HepG2 (cell line): ENCODE data around the gene HARBI1. TPM values are rescaled to one million over a fixed set of nuclear protein-coding genes. Genes with fewer than 3 reads are reported as not detected.

Experiments used
- ATAC-seq: fragments of 200-7000 bp; cut with Tn5 transposase; 3 replicates; pipeline ENCODE4 v1.9.1; 2020; ENCODE audit warnings: mild to moderate bottlenecking, moderate library complexity
- BruUV-seq: library from RNA; stranded (reverse); fragments of 400-500 nt; replicated peaks from 2 replicates; lab custom pipeline; 2021; lab: Mats Ljungman, UMichigan
- CTCF ChIA-PET: fragments of 300-600 bp; formaldehyde crosslinking; extraction: SDS; loops from one replicate; lab custom pipeline; 2021; ENCODE audit warnings: low total read pairs, inconsistent platforms, low intra/inter-chr PET ratio; lab: Yijun Ruan, JAX
- POLR2A ChIA-PET: fragments of 350-600 bp; sonication (Branson Sonifier 250); formaldehyde crosslinking; loops from one replicate; lab custom pipeline; 2020; ENCODE audit warnings: antibody characterized with exemption, inconsistent platforms; lab: Yijun Ruan, JAX
- DNase-seq: peaks from one replicate; pipeline ENCODE4 v3.0.0-alpha.2; 2015; ENCODE audit warnings: low spot score
- FAIRE-seq: peaks from 3 replicates; lab custom pipeline; 2011; peaks lifted over from hg19 to GRCh38; lab: Jason Lieb, UNC
- H2AFZ ChIP-seq: one replicate; pipeline ENCODE4 v1.6.1; 2011; ENCODE audit warnings: low read length, inconsistent platforms
- H3K27ac ChIP-seq: fragments of 300-600 bp; 3 replicates; pipeline ENCODE4 v1.8.0; 2011; ENCODE audit warnings: mixed run types, mild to moderate bottlenecking, mixed read lengths, low read length, inconsistent platforms; ENCODE audit not compliant: insufficient read depth; ENCODE audit errors: extremely low read length
- H3K27me3 ChIP-seq, 2 experiments: fragments of 200-600 bp in 1 of 2; 2 replicates in 1 of 2; 3 replicates in 1 of 2; pipeline versions ENCODE4 v1.6.0 to v1.8.0; 2011; ENCODE audit warnings: low read length in 2 of 2, mild to moderate bottlenecking in 2 of 2, moderate library complexity in 2 of 2, inconsistent platforms in 1 of 2; ENCODE audit not compliant: insufficient read depth in 2 of 2, control insufficient read depth in 1 of 2
- H3K36me3 ChIP-seq, 2 experiments: fragments of 200-600 bp in 1 of 2; replicated peaks in 1 of 2; 2 replicates in 1 of 2; 3 replicates in 1 of 2; pipeline versions ENCODE4 v1.5.1 to v1.8.0; 2011; ENCODE audit warnings: low read length in 2 of 2, inconsistent platforms in 1 of 2; ENCODE audit not compliant: insufficient read depth in 2 of 2, control insufficient read depth in 1 of 2
- H3K4me1 ChIP-seq: 2 replicates; pipeline ENCODE4 v1.5.1; 2012; ENCODE audit warnings: low read length, inconsistent platforms; ENCODE audit not compliant: insufficient read depth
- H3K4me2 ChIP-seq: 2 replicates; pipeline ENCODE4 v1.6.0; 2011; ENCODE audit warnings: low read depth, low read length, inconsistent platforms
- H3K4me3 ChIP-seq, 3 experiments: fragments of 200-600 bp in 1 of 3; sonication (generic), shearing (Covaris generic) in 1 of 3; replicated peaks in 1 of 3; 2 replicates each; pipeline ENCODE4 v1.5.1; 2011 to 2016; ENCODE audit warnings: low read length in 3 of 3, inconsistent platforms in 2 of 3, low read depth in 2 of 3, mild to moderate bottlenecking in 2 of 3, control low read depth in 1 of 3, mixed read lengths in 1 of 3; ENCODE audit not compliant: insufficient read depth in 1 of 3
- H3K79me2 ChIP-seq: one replicate; pipeline ENCODE4 v1.6.1; 2011; ENCODE audit warnings: low read length, inconsistent platforms; ENCODE audit not compliant: insufficient read depth
- H3K9ac ChIP-seq: 2 replicates; pipeline ENCODE4 v1.6.0; 2011; ENCODE audit warnings: mild to moderate bottlenecking, low read depth, low read length, inconsistent platforms; ENCODE audit not compliant: insufficient read depth
- H3K9me3 ChIP-seq: 2 replicates; pipeline ENCODE4 v1.5.1; 2012; ENCODE audit warnings: mild to moderate bottlenecking, low read length
- H4K20me1 ChIP-seq: 2 replicates; pipeline ENCODE4 v1.6.0; 2011; ENCODE audit warnings: inconsistent platforms, mild to moderate bottlenecking, low read length, moderate library complexity; ENCODE audit not compliant: insufficient read depth
- MED8 ChIP-seq: sonication (generic); formaldehyde crosslinking; IDR thresholded peaks from 2 replicates; pipeline ENCODE4 v1.8.1; 2023; ENCODE audit warnings: mild to moderate bottlenecking, missing genetic modification reagents; ENCODE audit not compliant: insufficient replicate concordance
- TARDBP ChIP-seq: sonication (generic); formaldehyde crosslinking; IDR thresholded peaks from 2 replicates; pipeline ENCODE4 v1.8.0; 2022; ENCODE audit warnings: mild to moderate bottlenecking, missing genetic modification reagents
- ZC3H4 ChIP-seq: sonication (generic); formaldehyde crosslinking; IDR thresholded peaks from 2 replicates; pipeline ENCODE4 v1.4.0; 2020; ENCODE audit warnings: missing genetic modification reagents, borderline replicate concordance
- ZFP36 ChIP-seq: fragments of 150-350 bp; IDR thresholded peaks from 2 replicates; pipeline ENCODE4 v1.6.1; 2018; ENCODE audit warnings: borderline replicate concordance, low read length, low read depth; ENCODE audit not compliant: partially characterized antibody
- ZFP62 ChIP-seq: sonication (generic); formaldehyde crosslinking; IDR thresholded peaks from 2 replicates; pipeline ENCODE4 v1.4.0; 2020; ENCODE audit warnings: missing genetic modification reagents
- ZNF562 ChIP-seq: sonication (generic); formaldehyde crosslinking; IDR thresholded peaks from 2 replicates; pipeline ENCODE4 v1.8.0; 2022; ENCODE audit warnings: missing genetic modification reagents, borderline replicate concordance
- ZNF572 ChIP-seq: sonication (generic); formaldehyde crosslinking; IDR thresholded peaks from 2 replicates; pipeline ENCODE4 v1.5.1; 2020; ENCODE audit warnings: mild to moderate bottlenecking, missing genetic modification reagents
- ZNF724P ChIP-seq: sonication (generic); formaldehyde crosslinking; IDR thresholded peaks from 2 replicates; pipeline ENCODE4 v1.8.0; 2022; ENCODE audit warnings: missing genetic modification reagents, borderline replicate concordance
- WGBS: methylation state at CpG from one replicate; pipeline ENCODE4 v1.1.6; 2017; ENCODE audit warnings: low lambda C conversion rate; 5-methylcytosine and 5-hydroxymethylcytosine counted together
- in situ Hi-C: cut with HindIII; loops from 2 replicates; pipeline ENCODE4 v1.10.0; 2017; ENCODE audit warnings: low pct_unique_long_range_greater_than_20kb; ENCODE audit not compliant: extremely low pct_ligation_motif_present
- intact Hi-C: fragments of 100-400 bp; cut with micrococcal nuclease; formaldehyde crosslinking; loops from one replicate; pipeline ENCODE4 v1.10.0; 2022; ENCODE audit not compliant: unreplicated experiment
- polyA plus RNA-seq, 8 experiments: library from polyadenylated mRNA; depleted of rRNA in 3 of 8; stranded (reverse) in 7 of 8; unstranded in 1 of 8; fragments of >200 nt; fragmentation: Illumina TruSeq in 4 of 8; extraction: Trizol in 4 of 8; gene quantifications; 2 replicates each; pipeline versions ENCODE4 v1.2.1 to v1.2.3, GENCODE V29; 2011 to 2016; ENCODE audit warnings: low read depth in 4 of 8, missing spikeins in 1 of 8, mixed read lengths in 1 of 8; ENCODE audit not compliant: insufficient read depth in 1 of 8
- total RNA-seq, 5 experiments: library from RNA; depleted of rRNA; stranded (reverse); fragments of >200 nt; fragmentation: Illumina TruSeq; extraction: Trizol; gene quantifications; 2 replicates each; pipeline ENCODE4 v1.2.3, GENCODE V29; 2016; ENCODE audit warnings: low read depth in 1 of 5
- TF ChIP-seq, protein P1 (sequence below), 2 experiments: fragments of 450-650 bp in 1 of 2; sonication (generic) in 1 of 2; formaldehyde crosslinking in 1 of 2; IDR thresholded peaks; 2 replicates each; pipeline versions ENCODE4 v1.6.1 to v1.8.0; 2016 to 2022; ENCODE audit warnings: antibody characterized with exemption in 1 of 2, mild to moderate bottlenecking in 1 of 2, missing genetic modification reagents in 1 of 2
- TF ChIP-seq, protein P2 (sequence below): sonication (generic); formaldehyde crosslinking; conservative IDR thresholded peaks from 2 replicates; pipeline ENCODE4 v1.4.0; 2020; ENCODE audit warnings: missing genetic modification reagents
- TF ChIP-seq, protein P3 (sequence below): sonication (generic); formaldehyde crosslinking; IDR thresholded peaks from 2 replicates; pipeline ENCODE4 v1.5.1; 2020; ENCODE audit warnings: mild to moderate bottlenecking, moderate library complexity, missing genetic modification reagents

Gene HARBI1
- total and polyA plus RNA-seq, 2 of the 13 experiments (the other 11 are each of a cell fraction or from before 2014, with no cell fraction given), result 2.5 to 4.8 TPM

DNA sequence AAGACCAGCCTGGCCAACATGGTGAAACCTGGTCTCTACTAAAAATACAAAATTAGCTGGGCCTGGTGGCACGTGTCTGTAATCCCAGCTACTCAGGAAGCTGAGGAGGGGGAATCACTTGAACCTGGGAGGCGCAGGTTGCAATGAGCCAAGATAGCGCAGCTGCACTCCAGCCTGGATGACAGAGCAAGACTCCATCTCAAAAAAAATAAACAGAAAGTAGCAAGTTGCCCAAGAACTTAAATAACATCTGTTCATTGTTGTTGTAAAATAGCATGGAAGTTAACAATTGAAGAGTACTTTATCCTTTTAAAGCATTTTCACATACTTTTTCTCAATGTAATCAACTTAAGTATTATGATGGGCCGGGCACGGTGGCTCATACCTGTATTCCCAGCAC, 28.9 kb downstream of the HARBI1 start:
- no TSS peak for BruUV-seq
- WGBS, result 92% methylated on average over 5 of the region's 5 CpGs
- ATAC-seq, result no peak
- Histone ChIP-seq H4K20me1 (peaks cover 29% of the 10 kb centered on the region), H3K79me2 (peaks cover 77% of the 10 kb centered on the region), H3K4me3 (no peak overlapping the region), H2AFZ (no peak overlapping the region), H3K36me3 (peaks cover 0 to 6% of the 10 kb centered on the region in 2 experiments; a peak in 1 of 5 replicates), H3K27ac (no peak overlapping the region), H3K9me3 (no peaks in the 10 kb centered on the region), H3K4me2 (no peak overlapping the region), H3K9ac (no peak overlapping the region), H3K4me1 (peaks cover 70% of the 10 kb centered on the region), H3K27me3 (peaks cover 0 to under 1% of the 10 kb centered on the region in 2 experiments; a peak in 1 of 5 replicates)
- in situ Hi-C loops (no loop called here), intact Hi-C loops (no loop called here)
- no peak for DNase-seq
- CTCF ChIA-PET, result no interaction called here
- no peak for FAIRE-seq
- POLR2A ChIA-PET, result interaction anchor here (1.1 kb wide), 1 partner anchor 14 kb away, joined by 3 read pairs; no protein-coding TSS in a partner anchor
- TF ChIP-seq, protein P1, sequence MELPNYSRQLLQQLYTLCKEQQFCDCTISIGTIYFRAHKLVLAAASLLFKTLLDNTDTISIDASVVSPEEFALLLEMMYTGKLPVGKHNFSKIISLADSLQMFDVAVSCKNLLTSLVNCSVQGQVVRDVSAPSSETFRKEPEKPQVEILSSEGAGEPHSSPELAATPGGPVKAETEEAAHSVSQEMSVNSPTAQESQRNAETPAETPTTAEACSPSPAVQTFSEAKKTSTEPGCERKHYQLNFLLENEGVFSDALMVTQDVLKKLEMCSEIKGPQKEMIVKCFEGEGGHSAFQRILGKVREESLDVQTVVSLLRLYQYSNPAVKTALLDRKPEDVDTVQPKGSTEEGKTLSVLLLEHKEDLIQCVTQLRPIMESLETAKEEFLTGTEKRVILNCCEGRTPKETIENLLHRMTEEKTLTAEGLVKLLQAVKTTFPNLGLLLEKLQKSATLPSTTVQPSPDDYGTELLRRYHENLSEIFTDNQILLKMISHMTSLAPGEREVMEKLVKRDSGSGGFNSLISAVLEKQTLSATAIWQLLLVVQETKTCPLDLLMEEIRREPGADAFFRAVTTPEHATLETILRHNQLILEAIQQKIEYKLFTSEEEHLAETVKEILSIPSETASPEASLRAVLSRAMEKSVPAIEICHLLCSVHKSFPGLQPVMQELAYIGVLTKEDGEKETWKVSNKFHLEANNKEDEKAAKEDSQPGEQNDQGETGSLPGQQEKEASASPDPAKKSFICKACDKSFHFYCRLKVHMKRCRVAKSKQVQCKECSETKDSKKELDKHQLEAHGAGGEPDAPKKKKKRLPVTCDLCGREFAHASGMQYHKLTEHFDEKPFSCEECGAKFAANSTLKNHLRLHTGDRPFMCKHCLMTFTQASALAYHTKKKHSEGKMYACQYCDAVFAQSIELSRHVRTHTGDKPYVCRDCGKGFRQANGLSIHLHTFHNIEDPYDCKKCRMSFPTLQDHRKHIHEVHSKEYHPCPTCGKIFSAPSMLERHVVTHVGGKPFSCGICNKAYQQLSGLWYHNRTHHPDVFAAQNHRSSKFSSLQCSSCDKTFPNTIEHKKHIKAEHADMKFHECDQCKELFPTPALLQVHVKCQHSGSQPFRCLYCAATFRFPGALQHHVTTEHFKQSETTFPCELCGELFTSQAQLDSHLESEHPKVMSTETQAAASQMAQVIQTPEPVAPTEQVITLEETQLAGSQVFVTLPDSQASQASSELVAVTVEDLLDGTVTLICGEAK (IDR thresholded peaks at IDR 0.05), result no peak
- TF ChIP-seq, protein P1 (CRISPR knock-in tag; IDR thresholded peaks at IDR 0.05), result no peak
- no peak for TF ChIP-seq ZNF572 (CRISPR knock-in tag)
- no peak for TF ChIP-seq ZNF724P (CRISPR knock-in tag)
- TF ChIP-seq ZFP62, result no peak
- no peak for TF ChIP-seq ZFP36
- TF ChIP-seq ZC3H4 (CRISPR knock-in tag), result no peak
- TF ChIP-seq, protein P2, sequence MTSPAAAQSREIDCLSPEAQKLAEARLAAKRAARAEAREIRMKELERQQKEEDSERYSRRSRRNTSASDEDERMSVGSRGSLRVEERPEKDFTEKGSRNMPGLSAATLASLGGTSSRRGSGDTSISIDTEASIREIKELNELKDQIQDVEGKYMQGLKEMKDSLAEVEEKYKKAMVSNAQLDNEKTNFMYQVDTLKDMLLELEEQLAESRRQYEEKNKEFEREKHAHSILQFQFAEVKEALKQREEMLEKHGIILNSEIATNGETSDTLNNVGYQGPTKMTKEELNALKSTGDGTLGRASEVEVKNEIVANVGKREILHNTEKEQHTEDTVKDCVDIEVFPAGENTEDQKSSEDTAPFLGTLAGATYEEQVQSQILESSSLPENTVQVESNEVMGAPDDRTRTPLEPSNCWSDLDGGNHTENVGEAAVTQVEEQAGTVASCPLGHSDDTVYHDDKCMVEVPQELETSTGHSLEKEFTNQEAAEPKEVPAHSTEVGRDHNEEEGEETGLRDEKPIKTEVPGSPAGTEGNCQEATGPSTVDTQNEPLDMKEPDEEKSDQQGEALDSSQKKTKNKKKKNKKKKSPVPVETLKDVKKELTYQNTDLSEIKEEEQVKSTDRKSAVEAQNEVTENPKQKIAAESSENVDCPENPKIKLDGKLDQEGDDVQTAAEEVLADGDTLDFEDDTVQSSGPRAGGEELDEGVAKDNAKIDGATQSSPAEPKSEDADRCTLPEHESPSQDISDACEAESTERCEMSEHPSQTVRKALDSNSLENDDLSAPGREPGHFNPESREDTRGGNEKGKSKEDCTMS, result no peak
- TF ChIP-seq MED8 (CRISPR knock-in tag), result no peak
- TF ChIP-seq, protein P3, sequence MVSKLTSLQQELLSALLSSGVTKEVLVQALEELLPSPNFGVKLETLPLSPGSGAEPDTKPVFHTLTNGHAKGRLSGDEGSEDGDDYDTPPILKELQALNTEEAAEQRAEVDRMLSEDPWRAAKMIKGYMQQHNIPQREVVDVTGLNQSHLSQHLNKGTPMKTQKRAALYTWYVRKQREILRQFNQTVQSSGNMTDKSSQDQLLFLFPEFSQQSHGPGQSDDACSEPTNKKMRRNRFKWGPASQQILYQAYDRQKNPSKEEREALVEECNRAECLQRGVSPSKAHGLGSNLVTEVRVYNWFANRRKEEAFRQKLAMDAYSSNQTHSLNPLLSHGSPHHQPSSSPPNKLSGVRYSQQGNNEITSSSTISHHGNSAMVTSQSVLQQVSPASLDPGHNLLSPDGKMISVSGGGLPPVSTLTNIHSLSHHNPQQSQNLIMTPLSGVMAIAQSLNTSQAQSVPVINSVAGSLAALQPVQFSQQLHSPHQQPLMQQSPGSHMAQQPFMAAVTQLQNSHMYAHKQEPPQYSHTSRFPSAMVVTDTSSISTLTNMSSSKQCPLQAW, result no peak
- no peak for TF ChIP-seq ZNF562
- no peak for TF ChIP-seq TARDBP (CRISPR knock-in tag)
